OCI-LY1 (cell line): ENCODE data around the gene NDUFB1.

Source experiments
- H2AFZ ChIP-seq: fragments of 200-600 bp; sonication (generic), shearing (Covaris generic); 2 replicates; pipeline ENCODE4 v1.6.0; 2014; ENCODE audit warnings: antibody characterized with exemption, mild to moderate bottlenecking, low read length
- H3F3A ChIP-seq: fragments of 200-600 bp; sonication (generic), shearing (Covaris generic); 2 replicates; pipeline ENCODE4 v1.6.0; 2014; ENCODE audit warnings: mild to moderate bottlenecking, antibody characterized with exemption, low read length, moderate library complexity; ENCODE audit not compliant: insufficient read depth
- H3K27ac ChIP-seq: fragments of 200-600 bp; sonication (generic); 2 replicates; pipeline ENCODE4 v1.5.1; 2014; ENCODE audit warnings: low read length, mixed run types, mild to moderate bottlenecking, low read depth; ENCODE audit not compliant: poor library complexity, severe bottlenecking
- H3K27me3 ChIP-seq: fragments of 200-600 bp; sonication (generic); 2 replicates; pipeline ENCODE4 v1.6.0; 2014; ENCODE audit warnings: antibody characterized with exemption, mild to moderate bottlenecking, low read length, moderate library complexity; ENCODE audit not compliant: insufficient read depth
- H3K36me3 ChIP-seq: fragments of 200-600 bp; sonication (generic); 2 replicates; pipeline ENCODE4 v1.6.1; 2014; ENCODE audit warnings: mild to moderate bottlenecking, antibody characterized with exemption, low read length, moderate library complexity, mixed read lengths; ENCODE audit not compliant: insufficient read depth
- H3K4me1 ChIP-seq: fragments of 200-600 bp; sonication (generic); 2 replicates; pipeline ENCODE4 v1.5.1; 2014; ENCODE audit warnings: mild to moderate bottlenecking, low read length, moderate library complexity; ENCODE audit not compliant: insufficient read depth, severe bottlenecking
- H3K4me2 ChIP-seq: fragments of 200-600 bp; sonication (generic), shearing (Covaris generic); 2 replicates; pipeline ENCODE4 v1.6.1; 2014; ENCODE audit warnings: low read length
- H3K4me3 ChIP-seq: fragments of 200-600 bp; sonication (generic); 2 replicates; pipeline ENCODE4 v1.5.1; 2014; ENCODE audit warnings: low read length, low read depth, mild to moderate bottlenecking, mixed read lengths; ENCODE audit not compliant: poor library complexity, severe bottlenecking
- H3K79me2 ChIP-seq: fragments of 200-600 bp; shearing (Covaris generic); 2 replicates; pipeline ENCODE4 v1.6.1; 2016; ENCODE audit warnings: mixed run types, low read length, mixed read lengths; ENCODE audit not compliant: insufficient read depth
- H3K9ac ChIP-seq: fragments of 200-600 bp; sonication (generic), shearing (Covaris generic); 2 replicates; pipeline ENCODE4 v1.6.1; 2014; ENCODE audit warnings: mild to moderate bottlenecking, low read length, mixed read lengths
- H3K9me2 ChIP-seq: fragments of 200-600 bp; sonication (generic), shearing (Covaris generic); 2 replicates; pipeline ENCODE4 v1.6.1; 2014; ENCODE audit warnings: low read depth, mild to moderate bottlenecking, low read length, mixed read lengths
- H3K9me3 ChIP-seq: fragments of 200-600 bp; shearing (Covaris generic); 2 replicates; pipeline ENCODE4 v1.6.1; 2014; ENCODE audit warnings: low read length, mixed read lengths
- H4K20me1 ChIP-seq: fragments of 200-600 bp; sonication (generic), shearing (Covaris generic); 2 replicates; pipeline ENCODE4 v1.6.0; 2016; ENCODE audit warnings: mild to moderate bottlenecking, low read length; ENCODE audit not compliant: insufficient read depth
- EZH2 ChIP-seq: fragments of 200-600 bp; sonication (generic), shearing (Covaris generic); IDR thresholded peaks from 2 replicates; pipeline ENCODE4 v1.8.0; 2017; ENCODE audit warnings: borderline replicate concordance, mixed run types, mild to moderate bottlenecking, antibody characterized with exemption, low read length, moderate library complexity, mixed read lengths
- TF ChIP-seq, protein P1 (sequence below): fragments of 200-600 bp; sonication (generic), shearing (Covaris generic); IDR thresholded peaks from 2 replicates; pipeline ENCODE4 v1.5.1; 2017; ENCODE audit warnings: mild to moderate bottlenecking, antibody characterized with exemption, low read length, moderate library complexity, mixed read lengths

The NDUFB1 gene

DNA sequence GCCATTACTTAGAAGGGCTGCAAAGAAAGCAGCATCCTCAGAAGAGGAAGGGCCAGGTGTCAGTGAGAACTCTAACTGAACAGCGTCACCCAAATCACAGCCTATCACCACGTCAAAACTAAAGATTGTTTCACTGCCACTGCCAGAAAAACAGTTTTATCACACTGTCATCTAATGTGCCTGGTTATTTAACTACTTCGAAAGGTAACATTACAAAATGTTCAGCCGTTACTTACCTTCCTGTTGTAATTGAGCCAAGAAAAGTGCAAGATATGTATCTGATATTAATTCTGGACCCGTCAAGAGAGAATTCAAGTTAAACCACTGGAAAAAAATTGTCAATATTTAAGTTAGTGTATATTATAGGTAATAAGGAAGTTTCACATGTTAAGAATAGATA is 33.0 kb downstream of the NDUFB1 start:
- H3K4me2 ChIP-seq, result no peak overlapping the region
- peaks cover 14% of the 10 kb centered on the region for H3K36me3 ChIP-seq
- TF ChIP-seq, protein P1, sequence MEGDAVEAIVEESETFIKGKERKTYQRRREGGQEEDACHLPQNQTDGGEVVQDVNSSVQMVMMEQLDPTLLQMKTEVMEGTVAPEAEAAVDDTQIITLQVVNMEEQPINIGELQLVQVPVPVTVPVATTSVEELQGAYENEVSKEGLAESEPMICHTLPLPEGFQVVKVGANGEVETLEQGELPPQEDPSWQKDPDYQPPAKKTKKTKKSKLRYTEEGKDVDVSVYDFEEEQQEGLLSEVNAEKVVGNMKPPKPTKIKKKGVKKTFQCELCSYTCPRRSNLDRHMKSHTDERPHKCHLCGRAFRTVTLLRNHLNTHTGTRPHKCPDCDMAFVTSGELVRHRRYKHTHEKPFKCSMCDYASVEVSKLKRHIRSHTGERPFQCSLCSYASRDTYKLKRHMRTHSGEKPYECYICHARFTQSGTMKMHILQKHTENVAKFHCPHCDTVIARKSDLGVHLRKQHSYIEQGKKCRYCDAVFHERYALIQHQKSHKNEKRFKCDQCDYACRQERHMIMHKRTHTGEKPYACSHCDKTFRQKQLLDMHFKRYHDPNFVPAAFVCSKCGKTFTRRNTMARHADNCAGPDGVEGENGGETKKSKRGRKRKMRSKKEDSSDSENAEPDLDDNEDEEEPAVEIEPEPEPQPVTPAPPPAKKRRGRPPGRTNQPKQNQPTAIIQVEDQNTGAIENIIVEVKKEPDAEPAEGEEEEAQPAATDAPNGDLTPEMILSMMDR, result no peak
- TF ChIP-seq EZH2, result no peak
- no peaks in the 10 kb centered on the region for H4K20me1 ChIP-seq
- H3K27ac ChIP-seq, result no peak overlapping the region
- H3K9me2 ChIP-seq, result no peaks in the 10 kb centered on the region
- H2AFZ ChIP-seq, result no peak overlapping the region
- H3K9ac ChIP-seq, result no peak overlapping the region
- no peaks in the 10 kb centered on the region for H3K4me1 ChIP-seq
- no peak overlapping the region for H3K4me3 ChIP-seq
- no peaks in the 10 kb centered on the region for H3K27me3 ChIP-seq
- no peaks in the 10 kb centered on the region for H3K9me3 ChIP-seq
- no peaks in the 10 kb centered on the region for H3F3A ChIP-seq
- no peaks in the 10 kb centered on the region for H3K79me2 ChIP-seq

DNA sequence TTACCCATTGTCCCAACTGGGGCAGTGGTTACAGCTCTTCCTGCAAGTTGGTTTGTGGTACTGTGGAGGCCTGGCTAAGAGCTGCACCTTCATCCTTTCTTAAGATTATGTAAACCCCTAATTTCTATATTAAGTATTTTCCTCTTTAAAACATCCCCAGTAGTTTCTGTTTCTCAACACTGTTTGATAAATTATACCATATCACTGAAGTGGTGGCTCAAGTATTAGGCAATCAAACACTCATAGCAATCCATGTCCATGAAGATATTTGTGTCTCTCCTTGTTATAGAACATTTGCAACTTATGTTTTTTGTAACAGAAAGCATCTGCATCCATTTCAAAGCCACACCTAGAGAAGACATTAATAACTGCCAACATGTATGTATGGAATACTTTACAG is 47.0 kb downstream of the NDUFB1 start:
- no peaks in the 10 kb centered on the region for H3K4me1 ChIP-seq
- no peak overlapping the region for H3K4me2 ChIP-seq
- H3K9me2 ChIP-seq, result no peaks in the 10 kb centered on the region
- no peaks in the 10 kb centered on the region for H3F3A ChIP-seq
- no peak overlapping the region for H3K27ac ChIP-seq
- H2AFZ ChIP-seq, result no peak overlapping the region
- no peaks in the 10 kb centered on the region for H3K27me3 ChIP-seq
- H3K4me3 ChIP-seq, result no peak overlapping the region
- H3K9ac ChIP-seq, result no peak overlapping the region
- no peaks in the 10 kb centered on the region for H4K20me1 ChIP-seq
- H3K79me2 ChIP-seq, result no peaks in the 10 kb centered on the region
- no peak for TF ChIP-seq EZH2
- TF ChIP-seq, protein P1, result no peak
- H3K36me3 ChIP-seq, result peaks cover 25% of the 10 kb centered on the region
- H3K9me3 ChIP-seq, result no peaks in the 10 kb centered on the region
